ENCODE data around the gene SMOC1. TPM values are rescaled to one million over a fixed set of nuclear protein-coding genes. Genes with fewer than 3 reads are reported as not detected.

The SMOC1 gene
- polyA plus RNA-seq, 3 donors from 2014 or later, result not detected

GRCh38 chr14:70011098-70011497, 131.9 kb downstream of the SMOC1 start:
- no peaks in the 10 kb centered on the region for H3K9me3 Mint-ChIP-seq
- DNase-seq, result no peak
- no peak overlapping the region for H3K27ac Mint-ChIP-seq
- H3K27me3 Mint-ChIP-seq (ENCODE audit: low read depth in 3 of 3), result peaks cover 0 to 3% (median 0%) of the 10 kb centered on the region in 3 donors
- H3K4me3 Mint-ChIP-seq, result no peak overlapping the region
- no peaks in the 10 kb centered on the region for H3K4me1 Mint-ChIP-seq
- H3K36me3 Mint-ChIP-seq, result no peaks in the 10 kb centered on the region

GRCh38 chr14:70011708-70012107, 132.5 kb downstream of the SMOC1 start:
- no peak overlapping the region for H3K27ac Mint-ChIP-seq

GRCh38 chr14:70013271-70013873, 134.2 kb downstream of the SMOC1 start:
- no peak overlapping the region for H3K4me3 Mint-ChIP-seq
- DNase-seq, result peak in 2 of 3 donors; percentile 2 to 5
- no peak overlapping the region for H3K27ac Mint-ChIP-seq

More at GRCh38 chr14:70011708-70012107, 132.5 kb downstream of the SMOC1 start:
- no peaks in the 10 kb centered on the region for H3K36me3 Mint-ChIP-seq
- H3K27me3 Mint-ChIP-seq (ENCODE audit: low read depth in 3 of 3), result peaks cover 0 to 3% (median 0%) of the 10 kb centered on the region in 3 donors
- H3K4me3 Mint-ChIP-seq, result no peak overlapping the region
- DNase-seq, result no peak
- no peaks in the 10 kb centered on the region for H3K4me1 Mint-ChIP-seq
- no peaks in the 10 kb centered on the region for H3K9me3 Mint-ChIP-seq

GRCh38 chr14:70014406-70015095, 135.3 kb downstream of the SMOC1 start:
- H3K36me3 Mint-ChIP-seq, result no peaks in the 10 kb centered on the region
- no peak for DNase-seq
- H3K27ac Mint-ChIP-seq, result no peak overlapping the region
- H3K4me1 Mint-ChIP-seq, result peaks cover 16 to 20% of the 10 kb centered on the region in 2 donors
- H3K9me3 Mint-ChIP-seq, result no peaks in the 10 kb centered on the region
- H3K4me3 Mint-ChIP-seq, result no peak overlapping the region
- H3K27me3 Mint-ChIP-seq (ENCODE audit: low read depth in 3 of 3), result peaks cover 2 to 3% (median 3%) of the 10 kb centered on the region in 3 donors

More at GRCh38 chr14:70013271-70013873, 134.2 kb downstream of the SMOC1 start:
- Mint-ChIP-seq H3K36me3 (no peaks in the 10 kb centered on the region), H3K9me3 (no peaks in the 10 kb centered on the region), H3K4me1 (peaks cover 7 to 9% of the 10 kb centered on the region in 2 donors), H3K27me3 (ENCODE audit: low read depth in 3 of 3) (peaks cover 2 to 5% (median 3%) of the 10 kb centered on the region in 3 donors)

GRCh38 chr14:70018230-70018629, 139.0 kb downstream of the SMOC1 start:
- Mint-ChIP-seq H3K4me1 (peaks cover 16 to 20% of the 10 kb centered on the region in 2 donors), H3K27me3 (ENCODE audit: low read depth in 3 of 3) (peaks cover 2 to 3% (median 3%) of the 10 kb centered on the region in 3 donors), H3K4me3 (peak overlapping the region; percentile 23 to 61 (median 45)), H3K9me3 (no peaks in the 10 kb centered on the region), H3K27ac (peak overlapping the region in 2 of 6 donors; percentile 16 to 40), H3K36me3 (no peaks in the 10 kb centered on the region)
- no peak for DNase-seq

- peak in 1 of 3 donors; percentile 7 for DNase-seq
- H3K4me3 Mint-ChIP-seq, result peak overlapping the region; percentile 42 to 61 (median 53)
- H3K9me3 Mint-ChIP-seq, result no peaks in the 10 kb centered on the region
- peaks cover 2 to 6% (median 3%) of the 10 kb centered on the region in 3 donors for H3K27me3 Mint-ChIP-seq (ENCODE audit: low read depth in 3 of 3)
- H3K36me3 Mint-ChIP-seq, result no peaks in the 10 kb centered on the region
- peak overlapping the region in 2 of 6 donors; percentile 28 to 40 for H3K27ac Mint-ChIP-seq
- H3K4me1 Mint-ChIP-seq, result peaks cover 16 to 20% of the 10 kb centered on the region in 2 donors
Measured at GRCh38 chr14:70018713-70019211, 139.5 kb downstream of the SMOC1 start.

- Mint-ChIP-seq H3K27ac (no peak overlapping the region), H3K36me3 (no peaks in the 10 kb centered on the region), H3K27me3 (ENCODE audit: low read depth in 3 of 3) (peaks cover 2 to 6% (median 4%) of the 10 kb centered on the region in 3 donors), H3K4me1 (peaks cover 16 to 20% of the 10 kb centered on the region in 2 donors), H3K9me3 (no peaks in the 10 kb centered on the region), H3K4me3 (peak overlapping the region in 1 of 5 donors; percentile 22)
- no peak for DNase-seq
Measured at GRCh38 chr14:70019695-70020094, 140.5 kb downstream of the SMOC1 start.

- no peaks in the 10 kb centered on the region for H3K9me3 Mint-ChIP-seq
Measured at GRCh38 chr14:70020352-70021170, 141.3 kb downstream of the SMOC1 start.

GRCh38 chr14:70021548-70022220, 142.5 kb downstream of the SMOC1 start:
- Mint-ChIP-seq H3K9me3 (no peaks in the 10 kb centered on the region), H3K4me1 (peaks cover 16 to 20% of the 10 kb centered on the region in 2 donors), H3K4me3 (no peak overlapping the region), H3K36me3 (no peaks in the 10 kb centered on the region), H3K27ac (no peak overlapping the region), H3K27me3 (ENCODE audit: low read depth in 3 of 3) (peaks cover 2 to 7% (median 4%) of the 10 kb centered on the region in 3 donors)
- DNase-seq, result no peak

More at GRCh38 chr14:70020352-70021170, 141.3 kb downstream of the SMOC1 start:
- DNase-seq, result no peak
- Mint-ChIP-seq H3K27me3 (ENCODE audit: low read depth in 3 of 3) (peaks cover 2 to 7% (median 4%) of the 10 kb centered on the region in 3 donors), H3K36me3 (no peaks in the 10 kb centered on the region), H3K4me3 (no peak overlapping the region), H3K4me1 (peaks cover 16 to 20% of the 10 kb centered on the region in 2 donors), H3K27ac (no peak overlapping the region)

GRCh38 chr14:70022771-70023445, 143.7 kb downstream of the SMOC1 start:
- no peak for DNase-seq
- H3K4me1 Mint-ChIP-seq, result peaks cover 13 to 15% of the 10 kb centered on the region in 2 donors
- no peak overlapping the region for H3K4me3 Mint-ChIP-seq
- H3K27me3 Mint-ChIP-seq (ENCODE audit: low read depth in 3 of 3), result peaks cover under 1 to 6% (median 2%) of the 10 kb centered on the region in 3 donors
- H3K9me3 Mint-ChIP-seq, result no peaks in the 10 kb centered on the region
- no peak overlapping the region for H3K27ac Mint-ChIP-seq
- H3K36me3 Mint-ChIP-seq, result no peaks in the 10 kb centered on the region

GRCh38 chr14:70023871-70024270, 144.7 kb downstream of the SMOC1 start:
- no peak overlapping the region for H3K4me3 Mint-ChIP-seq
- H3K36me3 Mint-ChIP-seq, result no peaks in the 10 kb centered on the region
- peaks cover 4 to 6% of the 10 kb centered on the region in 2 donors for H3K4me1 Mint-ChIP-seq
- DNase-seq, result no peak
- no peak overlapping the region for H3K27ac Mint-ChIP-seq
- H3K27me3 Mint-ChIP-seq (ENCODE audit: low read depth in 3 of 3), result peaks cover 0 to 5% (median 2%) of the 10 kb centered on the region in 3 donors
- H3K9me3 Mint-ChIP-seq, result no peaks in the 10 kb centered on the region

GRCh38 chr14:70027785-70028428, 148.7 kb downstream of the SMOC1 start:
- DNase-seq, result peak; percentile 43 to 45 (median 44)
- no peak overlapping the region for H3K4me3 Mint-ChIP-seq
- no peaks in the 10 kb centered on the region for H3K36me3 Mint-ChIP-seq
- no peaks in the 10 kb centered on the region for H3K4me1 Mint-ChIP-seq
- no peaks in the 10 kb centered on the region for H3K9me3 Mint-ChIP-seq
- peaks cover 0 to 5% (median 3%) of the 10 kb centered on the region in 3 donors for H3K27me3 Mint-ChIP-seq (ENCODE audit: low read depth in 3 of 3)
- H3K27ac Mint-ChIP-seq, result no peak overlapping the region

Measured in immature natural killer cell (primary cell).